ENCODE data around the gene ESRRB. TPM values are rescaled to one million over a fixed set of nuclear protein-coding genes. Genes with fewer than 3 reads are reported as not detected.

Gene ESRRB
- total RNA-seq, 1 donor: under 0.01 TPM

GRCh38 chr14:76376878-76377734 lies 1.2 kb downstream of the ESRRB start:
- Histone ChIP-seq H3K4me3 (ENCODE audit: insufficient read depth, low read length) (no peak overlapping the region), H3K4me2 (ENCODE audit: insufficient read depth, low read length) (no peak overlapping the region), H2AFZ (ENCODE audit: low read length) (no peak overlapping the region), H3K36me3 (ENCODE audit: insufficient read depth, low read length) (no peaks in the 10 kb centered on the region), H3K4me1 (ENCODE audit: insufficient read depth, low read length) (no peaks in the 10 kb centered on the region), H3K9me3 (ENCODE audit: low read depth, low read length) (no peaks in the 10 kb centered on the region), H3K27ac (ENCODE audit: low read depth, low read length) (no peak overlapping the region), H3K27me3 (ENCODE audit: insufficient read depth, low read length) (peaks cover 74% of the 10 kb centered on the region), H4K20me1 (ENCODE audit: insufficient read depth, low read length) (no peaks in the 10 kb centered on the region), H3K79me2 (ENCODE audit: insufficient read depth, low read length) (no peaks in the 10 kb centered on the region)
- TF ChIP-seq CTCF (IDR thresholded peaks at IDR 0.05; ENCODE audit: extremely low read depth, low read depth, low read length): no peak
- DNase-seq (ENCODE audit: insufficient read length, low spot score, missing footprints): no peak

- Histone ChIP-seq H3K36me3 (ENCODE audit: insufficient read depth, low read length) (no peaks in the 10 kb centered on the region), H3K27me3 (ENCODE audit: insufficient read depth, low read length) (peaks cover 77% of the 10 kb centered on the region), H3K4me1 (ENCODE audit: insufficient read depth, low read length) (no peaks in the 10 kb centered on the region), H3K4me3 (ENCODE audit: insufficient read depth, low read length) (no peak overlapping the region), H3K79me2 (ENCODE audit: insufficient read depth, low read length) (no peaks in the 10 kb centered on the region), H4K20me1 (ENCODE audit: insufficient read depth, low read length) (no peaks in the 10 kb centered on the region), H3K4me2 (ENCODE audit: insufficient read depth, low read length) (no peak overlapping the region), H3K27ac (ENCODE audit: low read depth, low read length) (no peak overlapping the region), H3K9me3 (ENCODE audit: low read depth, low read length) (no peaks in the 10 kb centered on the region), H2AFZ (ENCODE audit: low read length) (no peak overlapping the region)
- TF ChIP-seq CTCF (IDR thresholded peaks at IDR 0.05; ENCODE audit: extremely low read depth, low read depth, low read length): no peak
- DNase-seq (ENCODE audit: insufficient read length, low spot score, missing footprints): no peak
Observed at GRCh38 chr14:76377735-76378074, 1.8 kb downstream of the ESRRB start.

- no peaks in the 10 kb centered on the region for H4K20me1 ChIP-seq (ENCODE audit: insufficient read depth, low read length)
- no peak for DNase-seq (ENCODE audit: insufficient read length, low spot score, missing footprints)
- no peaks in the 10 kb centered on the region for H3K36me3 ChIP-seq (ENCODE audit: insufficient read depth, low read length)
- H3K4me2 ChIP-seq (ENCODE audit: insufficient read depth, low read length): no peak overlapping the region
- H2AFZ ChIP-seq (ENCODE audit: low read length): no peak overlapping the region
- H3K79me2 ChIP-seq (ENCODE audit: insufficient read depth, low read length): no peaks in the 10 kb centered on the region
- H3K4me1 ChIP-seq (ENCODE audit: insufficient read depth, low read length): no peaks in the 10 kb centered on the region
- H3K4me3 ChIP-seq (ENCODE audit: insufficient read depth, low read length): no peak overlapping the region
- peaks cover 87% of the 10 kb centered on the region for H3K27me3 ChIP-seq (ENCODE audit: insufficient read depth, low read length)
- no peak overlapping the region for H3K27ac ChIP-seq (ENCODE audit: low read depth, low read length)
- H3K9me3 ChIP-seq (ENCODE audit: low read depth, low read length): no peaks in the 10 kb centered on the region
- no peak for TF ChIP-seq CTCF (IDR thresholded peaks at IDR 0.05; ENCODE audit: extremely low read depth, low read depth, low read length)
Observed at GRCh38 chr14:76380991-76381390, 5.1 kb downstream of the ESRRB start.

- peaks cover 78% of the 10 kb centered on the region for H3K27me3 ChIP-seq (ENCODE audit: insufficient read depth, low read length)
- no peak overlapping the region for H2AFZ ChIP-seq (ENCODE audit: low read length)
- no peaks in the 10 kb centered on the region for H3K79me2 ChIP-seq (ENCODE audit: insufficient read depth, low read length)
- no peaks in the 10 kb centered on the region for H3K4me1 ChIP-seq (ENCODE audit: insufficient read depth, low read length)
- H3K36me3 ChIP-seq (ENCODE audit: insufficient read depth, low read length): no peaks in the 10 kb centered on the region
- no peak overlapping the region for H3K27ac ChIP-seq (ENCODE audit: low read depth, low read length)
- H3K4me2 ChIP-seq (ENCODE audit: insufficient read depth, low read length): no peak overlapping the region
- H3K4me3 ChIP-seq (ENCODE audit: insufficient read depth, low read length): no peak overlapping the region
- no peak for TF ChIP-seq CTCF (IDR thresholded peaks at IDR 0.05; ENCODE audit: extremely low read depth, low read depth, low read length)
- H4K20me1 ChIP-seq (ENCODE audit: insufficient read depth, low read length): no peaks in the 10 kb centered on the region
- DNase-seq (ENCODE audit: insufficient read length, low spot score, missing footprints): no peak
- no peaks in the 10 kb centered on the region for H3K9me3 ChIP-seq (ENCODE audit: low read depth, low read length)
Observed at GRCh38 chr14:76381817-76382494, 6.0 kb downstream of the ESRRB start.
